HG03060 (cell line): Measurements from ENCODE around the gene ETV3L.
"Not testable (repeated sequence)": the region's sequence is repeated elsewhere in the genome, so short reads cannot be mapped to it uniquely, and the experiment has no call there.

Experiments
- ATAC-seq: cut with Tn5 transposase; IDR thresholded peaks from one replicate; pipeline ENCODE4 v1.9.1; 2021; ENCODE audit warnings: low read depth, moderate number of reproducible peaks; ENCODE audit not compliant: unreplicated experiment

ETV3L gene

DNA sequence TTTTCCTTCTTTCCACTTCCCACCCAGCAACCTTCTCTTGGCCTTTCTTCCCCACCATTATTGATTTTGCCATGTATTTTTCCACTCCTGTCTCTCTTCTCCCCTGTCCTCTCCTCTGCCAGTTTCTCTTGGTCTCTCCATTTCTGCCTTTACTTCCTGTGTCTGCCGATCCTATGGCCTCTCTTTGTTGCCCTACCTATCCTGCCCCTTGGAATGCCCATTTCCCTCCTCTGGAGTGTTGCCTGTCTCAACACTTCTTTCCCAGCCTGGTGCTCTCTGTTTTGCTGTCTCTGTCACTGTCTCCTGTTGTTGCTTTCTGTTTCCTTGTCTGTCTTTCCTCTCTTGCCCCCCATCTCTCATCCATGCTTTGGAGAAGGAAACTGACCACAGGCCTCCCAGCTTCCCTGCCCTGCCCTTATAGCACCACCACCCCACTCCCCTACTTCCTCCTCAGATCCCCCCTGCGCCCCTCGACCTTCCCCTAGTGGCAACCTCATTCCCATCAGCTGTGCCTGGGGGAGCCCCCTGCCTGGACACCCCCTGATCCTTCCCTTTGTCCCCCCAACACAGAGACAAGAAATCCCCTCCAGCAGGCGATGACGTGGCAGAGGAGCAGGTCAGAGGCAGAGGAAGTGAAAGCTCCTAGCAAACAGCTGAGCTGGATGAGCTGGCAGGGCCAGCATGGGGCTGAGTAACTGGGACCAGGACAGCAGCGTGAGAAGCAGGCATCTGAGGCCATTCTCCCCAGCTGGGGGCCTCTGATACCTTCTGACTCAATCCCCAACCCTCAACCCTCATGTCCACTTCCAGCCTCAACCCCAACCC lies 6.6 kb upstream of the ETV3L start:
- no peak for ATAC-seq

- no peak for ATAC-seq
These were observed 5.8 kb upstream of the ETV3L start for GRCh38 chr1:157105298-157105987.

GRCh38 chr1:157104598-157105293 lies 5.1 kb upstream of the ETV3L start:
- ATAC-seq, result no peak

DNA sequence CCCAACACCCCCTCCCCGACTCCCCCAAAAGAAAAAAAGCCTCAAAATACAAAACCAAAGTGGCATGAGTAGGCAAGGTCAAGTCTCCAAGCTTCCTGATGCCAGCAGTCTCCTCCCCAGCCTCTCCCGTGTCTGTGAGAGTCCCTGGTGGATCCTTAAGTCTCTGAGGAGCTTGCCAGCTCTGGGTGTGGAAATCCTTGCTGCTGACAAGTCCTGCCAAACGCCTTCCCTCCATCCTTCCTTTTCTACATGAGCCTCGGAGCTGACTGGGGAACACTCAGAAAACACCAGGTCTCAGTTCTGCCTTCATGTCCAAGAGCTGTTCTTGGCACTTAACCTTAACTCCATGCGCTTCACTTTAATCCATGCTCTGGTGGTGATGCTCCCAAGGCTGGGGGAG lies 3.7 kb upstream of the ETV3L start:
- ATAC-seq, result no peak

DNA sequence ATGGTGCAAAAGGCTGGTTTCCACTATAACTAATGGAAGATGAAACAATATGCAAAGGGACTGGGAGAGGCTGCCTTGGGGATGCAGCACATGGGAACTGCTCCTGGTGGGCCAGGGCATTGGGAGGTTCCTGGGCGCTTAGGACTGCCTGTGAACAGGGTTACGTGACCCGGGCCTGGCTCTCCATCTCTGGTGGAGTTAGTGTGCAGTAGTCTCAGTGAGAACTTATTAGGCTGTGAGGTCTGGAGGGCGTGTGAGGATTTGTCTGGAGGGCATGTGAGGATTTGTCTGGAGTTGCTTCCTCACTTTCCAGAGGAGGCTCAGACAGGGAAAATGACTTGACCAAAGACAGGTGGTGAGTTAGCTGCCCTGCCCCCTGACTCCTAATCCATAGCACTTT lies 1.5 kb upstream of the ETV3L start:
- no peak for ATAC-seq

- not testable (repeated sequence) for ATAC-seq
These were observed 498 bp downstream of the ETV3L start for GRCh38 chr1:157098987-157099632.

DNA sequence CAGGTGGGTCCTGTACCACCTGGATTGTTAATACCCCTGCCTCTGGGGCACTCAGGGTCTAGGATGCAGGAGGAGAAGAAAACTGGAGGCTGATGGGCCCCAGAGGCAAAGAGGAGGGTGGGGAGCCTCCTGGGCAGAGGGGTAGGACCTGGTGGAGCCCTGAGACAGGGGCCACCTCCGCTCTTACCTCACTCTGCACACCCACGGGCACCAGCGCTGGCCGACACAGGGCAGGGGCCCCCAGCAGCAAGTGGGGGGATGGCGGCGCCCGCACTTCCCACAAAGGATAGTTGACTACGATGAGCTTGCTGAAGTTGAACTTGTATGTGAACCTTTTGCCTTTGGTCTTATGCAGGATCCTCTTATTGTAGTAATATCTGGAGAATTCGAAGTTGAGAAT lies 1.1 kb downstream of the ETV3L start:
- no peak for ATAC-seq

DNA sequence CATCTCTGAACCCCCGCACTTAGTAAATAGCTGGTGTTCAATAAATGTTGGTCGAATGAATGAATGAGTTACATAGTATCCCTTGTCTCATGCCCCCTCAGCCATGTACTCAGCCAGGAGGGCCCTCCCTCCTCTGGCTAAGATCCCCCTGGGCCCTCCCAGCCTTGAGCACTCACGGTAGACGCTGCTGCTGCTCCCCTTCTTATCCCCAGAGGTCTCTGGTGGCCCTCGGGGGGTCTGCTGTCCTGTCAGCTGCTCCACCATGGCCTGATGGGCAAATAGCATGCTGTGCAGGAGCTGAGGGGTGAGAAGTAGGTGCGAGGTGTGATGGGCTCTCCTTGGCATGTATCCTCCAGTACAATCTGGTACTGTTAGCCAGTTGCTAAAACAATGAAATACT lies 1.9 kb downstream of the ETV3L start:
- no peak for ATAC-seq

DNA sequence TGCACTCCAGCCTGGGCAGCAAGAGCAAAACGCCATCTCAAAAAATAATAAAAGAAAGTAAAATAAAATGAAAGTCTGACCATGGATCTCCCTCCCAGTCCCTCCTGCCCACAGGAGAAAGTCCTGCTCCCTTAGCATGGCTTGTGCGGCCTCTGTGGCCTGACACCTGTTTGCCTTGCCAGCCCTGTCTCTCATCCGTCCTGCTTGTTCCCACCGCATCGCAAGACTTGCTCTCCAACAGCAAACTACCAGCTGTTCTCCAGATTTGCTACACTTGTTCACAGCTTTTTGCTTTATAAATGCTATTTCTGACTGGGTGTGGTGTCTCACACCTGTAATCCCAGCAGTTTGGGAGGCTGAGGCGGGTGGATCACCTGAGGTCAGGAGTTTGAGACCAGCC lies 2.7 kb downstream of the ETV3L start:
- ATAC-seq, result no peak

- ATAC-seq, result no peak
These were observed 4.1 kb downstream of the ETV3L start for GRCh38 chr1:157095551-157095950.

GRCh38 chr1:157095091-157095490 lies 4.5 kb downstream of the ETV3L start:
- no peak for ATAC-seq

DNA sequence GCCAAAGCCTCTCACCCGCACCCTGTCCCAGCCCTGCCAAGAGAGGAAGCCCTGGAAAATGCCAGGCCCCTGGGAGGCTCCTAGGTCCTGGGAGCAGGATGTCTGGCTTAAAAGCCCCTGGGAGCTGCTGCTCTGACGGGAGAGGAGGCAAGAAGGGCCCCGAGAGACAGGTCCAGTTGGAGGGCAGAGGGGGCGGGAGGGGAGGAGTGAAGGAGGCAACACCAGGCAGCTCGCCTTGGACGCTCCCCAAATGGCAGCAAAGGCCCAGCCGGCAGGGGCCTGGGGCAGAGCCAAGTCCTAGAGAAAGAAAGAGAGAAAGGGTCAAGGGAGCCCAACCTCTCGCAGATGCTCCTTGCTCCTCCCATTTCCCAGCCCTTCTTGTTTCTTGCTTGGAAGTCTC lies 6.8 kb downstream of the ETV3L start:
- ATAC-seq, result no peak

DNA sequence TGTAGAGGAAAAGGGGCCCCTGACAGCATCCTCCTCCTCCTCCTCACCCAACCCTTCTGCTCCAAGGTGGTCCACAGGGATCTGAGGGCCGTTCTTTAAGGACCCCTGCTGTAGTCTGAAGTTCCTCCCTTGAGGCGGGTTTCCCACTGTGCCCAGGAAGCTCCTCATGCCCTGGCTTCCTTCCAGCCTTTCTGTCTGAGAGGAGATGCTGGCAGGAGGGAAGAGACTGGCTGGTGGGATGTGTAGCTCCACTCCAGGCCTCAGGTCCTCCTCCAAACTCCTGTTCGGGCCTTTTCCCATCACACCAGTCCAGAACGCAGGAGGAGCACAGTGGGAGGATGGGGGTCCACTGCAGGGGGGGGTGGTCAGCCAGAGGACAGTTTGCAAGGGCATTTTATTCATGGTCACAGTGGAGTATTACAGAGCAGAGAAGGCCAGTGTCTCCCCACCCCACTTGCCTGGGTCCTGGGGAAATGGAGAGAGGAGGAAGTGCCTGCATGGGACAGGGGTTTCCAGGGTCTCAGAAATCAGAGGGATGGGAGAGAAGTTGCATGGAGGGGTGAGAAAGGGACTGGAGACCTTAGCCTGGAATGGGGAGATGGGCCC lies 7.8 kb downstream of the ETV3L start:
- ATAC-seq, result no peak

DNA sequence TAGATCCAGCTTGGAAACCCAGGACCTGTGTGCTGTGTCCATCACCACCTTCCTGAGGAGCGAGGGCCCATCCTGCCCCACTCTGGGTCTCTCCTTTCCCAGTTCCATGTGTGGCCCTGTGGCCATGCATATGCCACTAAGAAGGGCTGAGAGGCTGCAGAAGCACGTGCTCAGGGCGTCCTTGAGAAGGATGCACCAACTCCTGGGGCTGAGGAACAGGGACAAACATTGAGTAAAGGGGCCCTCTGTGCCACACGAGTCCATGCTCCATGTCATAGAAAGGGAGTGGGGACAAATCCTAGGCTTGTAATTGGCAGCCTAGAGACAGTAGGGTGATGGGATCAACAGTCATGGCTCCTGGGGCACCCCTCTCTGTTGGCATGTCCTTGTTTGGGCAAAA lies 8.4 kb downstream of the ETV3L start:
- ATAC-seq, result no peak

GRCh38 chr1:157090771-157091170 lies 8.8 kb downstream of the ETV3L start:
- ATAC-seq, result no peak

DNA sequence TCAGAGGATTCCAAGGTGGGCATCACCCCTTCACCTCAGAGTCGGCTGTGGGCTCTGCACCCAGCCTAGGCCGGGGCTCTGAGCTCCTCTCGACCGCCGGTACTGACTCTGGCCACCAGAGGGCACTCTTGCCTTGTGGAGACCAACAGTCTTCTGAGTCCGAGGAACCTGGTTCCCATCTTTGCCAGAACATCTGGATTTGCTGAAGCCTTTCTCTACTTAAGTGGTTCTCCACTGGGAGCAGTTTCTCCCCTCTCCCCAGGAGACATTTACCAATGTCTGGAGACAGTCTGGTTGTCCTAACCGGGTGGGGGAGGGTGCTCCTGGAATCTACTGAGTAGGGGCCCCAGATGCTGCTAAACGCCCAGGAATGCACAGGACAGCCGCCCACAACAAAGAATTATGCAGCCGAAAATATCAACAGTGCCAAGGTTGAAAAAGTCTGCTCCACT lies 9.4 kb downstream of the ETV3L start:
- no peak for ATAC-seq

DNA sequence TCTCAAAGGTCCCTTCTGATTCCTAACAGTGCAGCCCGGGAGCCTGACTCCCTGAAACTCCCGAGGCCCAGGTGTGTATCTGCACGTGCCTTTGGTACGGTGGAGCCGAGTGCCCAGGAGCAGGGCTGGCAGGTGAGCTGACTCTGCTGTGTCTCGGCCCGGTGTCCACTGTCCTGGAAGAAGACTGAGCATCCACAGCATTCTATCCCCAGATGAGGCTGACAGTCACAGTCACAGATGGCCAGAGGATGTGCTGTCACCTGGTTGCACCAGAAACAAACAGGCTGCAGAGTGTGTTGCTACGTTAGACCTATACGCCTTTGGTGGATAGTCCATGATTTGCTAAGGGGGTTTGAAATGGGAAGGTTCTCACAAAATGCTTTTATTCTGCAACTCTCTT lies 9.8 kb downstream of the ETV3L start:
- no peak for ATAC-seq

GRCh38 chr1:157088607-157089006 lies 11.0 kb downstream of the ETV3L start:
- ATAC-seq, result no peak

DNA sequence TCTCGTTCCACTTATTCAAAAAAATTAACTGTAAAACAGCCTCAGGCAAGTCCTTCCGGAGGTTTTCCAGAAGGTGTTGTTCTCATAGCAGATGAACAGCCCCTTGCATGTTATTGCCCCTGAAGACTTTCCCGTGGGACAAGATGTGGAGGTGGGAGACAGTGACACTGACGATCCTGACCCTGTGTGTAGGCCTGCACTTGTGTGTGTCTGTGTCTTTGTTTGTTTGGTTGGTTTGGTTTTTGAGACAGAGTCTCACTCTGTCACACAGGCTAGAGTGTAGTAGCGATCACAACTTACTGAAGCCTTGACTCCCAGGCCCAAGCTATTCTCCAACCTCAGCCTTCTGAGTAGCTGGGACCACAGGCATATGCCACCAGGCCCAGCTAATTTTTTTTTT lies 12.6 kb downstream of the ETV3L start:
- ATAC-seq, result no peak

GRCh38 chr1:157086299-157086698 lies 13.3 kb downstream of the ETV3L start:
- no peak for ATAC-seq

- no peak for ATAC-seq
These were observed 14.2 kb downstream of the ETV3L start for GRCh38 chr1:157085421-157085820.
